GM03348 (cell line): ENCODE measurements around the gene TARP.
"Not testable (repeated sequence)": the region's sequence is repeated elsewhere in the genome, so short reads cannot be mapped to it uniquely, and the experiment has no call there.

ENCODE experiments used
- DNase-seq: peaks from one replicate; pipeline ENCODE4 v3.0.0; 2012; ENCODE audit warnings: low spot score

The TARP gene

GRCh38 chr7:38299275-38299931 is 26.0 kb upstream of the TARP start:
- no peak for DNase-seq

- DNase-seq: no peak
Measured at GRCh38 chr7:38296059-38296857, 22.8 kb upstream of the TARP start.

GRCh38 chr7:38294926-38295325 is 21.5 kb upstream of the TARP start:
- DNase-seq: no peak

GRCh38 chr7:38292442-38292841 is 19.0 kb upstream of the TARP start:
- no peak for DNase-seq

GRCh38 chr7:38291650-38292049 is 18.2 kb upstream of the TARP start:
- no peak for DNase-seq

- no peak for DNase-seq
Measured at GRCh38 chr7:38291117-38291647, 17.7 kb upstream of the TARP start.

GRCh38 chr7:38284553-38284952 is 11.1 kb upstream of the TARP start:
- DNase-seq: no peak

GRCh38 chr7:38283809-38284208 is 10.4 kb upstream of the TARP start:
- no peak for DNase-seq

GRCh38 chr7:38283107-38283506 is 9.7 kb upstream of the TARP start:
- DNase-seq: no peak

GRCh38 chr7:38282081-38282480 is 8.6 kb upstream of the TARP start:
- DNase-seq: no peak

- DNase-seq: no peak
Measured at GRCh38 chr7:38281266-38281665, 7.8 kb upstream of the TARP start.

- no peak for DNase-seq
Measured at GRCh38 chr7:38280707-38281106, 7.3 kb upstream of the TARP start.

- no peak for DNase-seq
Measured at GRCh38 chr7:38280000-38280399, 6.6 kb upstream of the TARP start.

- DNase-seq: no peak
Measured at GRCh38 chr7:38276096-38276877, 2.9 kb upstream of the TARP start.

GRCh38 chr7:38274927-38275620 is 1.6 kb upstream of the TARP start:
- DNase-seq: no peak

- no peak for DNase-seq
Measured at GRCh38 chr7:38274486-38274885, 1.1 kb upstream of the TARP start.

GRCh38 chr7:38270405-38270804 is 3.0 kb downstream of the TARP start:
- not testable (repeated sequence) for DNase-seq

GRCh38 chr7:38269704-38270346 is 3.6 kb downstream of the TARP start:
- not testable (repeated sequence) for DNase-seq

- DNase-seq: not testable (repeated sequence)
Measured at GRCh38 chr7:38265958-38266357, 7.5 kb downstream of the TARP start.

- DNase-seq: not testable (repeated sequence)
Measured at GRCh38 chr7:38264602-38265001, 8.8 kb downstream of the TARP start.

GRCh38 chr7:38263274-38263673 is 10.2 kb downstream of the TARP start:
- not testable (repeated sequence) for DNase-seq
